C1 segment of cervical spinal cord (tissue), 14 donors: ENCODE data around the gene AHSP.
"Not testable (repeated sequence)": the region's sequence is repeated elsewhere in the genome, so short reads cannot be mapped to it uniquely, and the experiment has no call there.

Experiments used
- DNase-seq, 14 donors: peaks; one replicate each; lab custom pipeline; 2025; lab: John Stamatoyannopoulos, UW

The AHSP gene

GRCh38 chr16:31501226-31501965 is 26.3 kb upstream of the AHSP start:
- no peak for DNase-seq

- no peak for DNase-seq
These were observed 25.7 kb upstream of the AHSP start for GRCh38 chr16:31501966-31502348.

- DNase-seq: no peak
These were observed 24.7 kb upstream of the AHSP start for GRCh38 chr16:31502981-31503380.

- DNase-seq: not testable (repeated sequence)
These were observed 24.1 kb upstream of the AHSP start for GRCh38 chr16:31503555-31503954.

- no peak for DNase-seq
These were observed 23.5 kb upstream of the AHSP start for GRCh38 chr16:31504159-31504558.

DNA sequence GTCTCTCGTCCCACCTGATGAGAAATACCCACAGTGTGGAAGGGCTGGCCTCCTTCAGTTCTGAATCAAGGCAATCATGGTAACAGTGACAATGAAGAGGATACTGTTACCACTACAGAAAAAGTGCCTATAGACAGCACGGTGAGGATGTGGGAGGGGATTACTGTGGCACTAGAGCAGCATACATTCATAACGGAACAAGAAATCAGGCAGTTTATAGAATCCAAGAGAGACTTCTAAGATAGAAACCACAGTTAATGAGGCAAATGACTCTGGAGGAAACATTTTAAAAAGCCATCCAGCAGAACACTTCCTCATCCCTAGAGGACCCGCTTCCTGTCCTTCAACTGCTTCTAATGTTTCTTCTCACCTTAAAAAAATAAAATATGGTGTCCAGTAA is 22.2 kb upstream of the AHSP start:
- DNase-seq: no peak

DNA sequence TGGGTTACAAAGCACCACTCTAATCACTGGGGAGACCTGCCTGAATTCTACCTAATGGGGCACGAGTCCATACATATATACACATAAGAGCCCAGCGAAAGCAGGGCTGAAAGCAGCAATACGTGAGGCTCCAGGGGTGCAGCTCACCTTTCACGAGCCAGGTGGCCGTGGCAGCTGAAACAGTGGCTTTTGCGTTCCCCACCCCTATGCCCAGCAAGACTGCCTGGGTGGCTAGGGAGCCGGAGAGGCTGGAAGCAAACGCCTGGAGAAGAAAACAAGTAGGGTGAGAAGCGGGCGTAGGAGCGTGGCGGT is 20.1 kb upstream of the AHSP start:
- DNase-seq: peak in 1 of 14 donors; percentile 35

DNA sequence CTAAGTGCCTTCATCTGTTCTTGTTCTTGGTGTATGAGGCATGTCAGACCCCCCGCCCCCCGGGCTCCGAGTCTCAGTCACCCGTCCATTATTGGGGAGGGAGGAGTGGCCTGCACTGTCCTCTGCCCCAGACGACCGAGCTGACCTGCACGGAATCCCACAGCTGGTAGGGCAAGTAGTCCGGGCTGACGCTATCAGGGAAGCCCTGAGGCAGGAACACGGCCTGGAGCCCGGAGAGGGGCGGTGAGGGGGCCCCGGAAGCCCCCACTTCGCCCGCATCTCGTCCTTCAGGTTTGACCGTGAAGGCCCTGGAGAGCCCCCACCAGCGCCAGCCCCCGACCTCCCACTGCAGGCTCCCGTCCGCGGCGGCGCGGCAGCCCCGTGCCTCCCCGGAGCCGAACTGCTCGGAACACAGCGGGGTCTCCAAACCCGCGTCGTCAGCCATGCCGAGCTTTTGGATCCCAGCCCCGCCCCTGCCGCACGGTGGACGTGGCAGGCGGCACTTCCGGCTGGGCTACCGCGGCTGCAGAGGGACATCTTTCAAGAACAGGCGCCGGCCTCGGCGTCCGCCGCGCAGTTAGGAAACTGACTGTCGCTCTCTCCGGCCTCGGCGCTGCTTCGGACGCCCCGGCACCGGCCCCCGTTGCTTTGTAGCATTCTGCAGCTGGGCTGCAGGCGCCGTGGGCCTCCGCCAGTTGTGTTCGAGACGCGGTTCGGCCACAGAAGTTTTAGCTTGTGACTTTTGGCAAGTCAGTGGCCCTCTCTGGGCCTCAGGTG is 19.6 kb upstream of the AHSP start, which contains the start of gene RUSF1:
RUSF1 (minus strand) TSS at position 463 of the 777 bp plus-strand sequence; CDS start at position 445, 18 bp downstream.
- DNase-seq: peak; percentile 33 to 94 (median 84)

- peak in 2 of 14 donors; percentile 35 to 44 for DNase-seq
These were observed 18.9 kb upstream of the AHSP start for GRCh38 chr16:31508706-31509195.

DNA sequence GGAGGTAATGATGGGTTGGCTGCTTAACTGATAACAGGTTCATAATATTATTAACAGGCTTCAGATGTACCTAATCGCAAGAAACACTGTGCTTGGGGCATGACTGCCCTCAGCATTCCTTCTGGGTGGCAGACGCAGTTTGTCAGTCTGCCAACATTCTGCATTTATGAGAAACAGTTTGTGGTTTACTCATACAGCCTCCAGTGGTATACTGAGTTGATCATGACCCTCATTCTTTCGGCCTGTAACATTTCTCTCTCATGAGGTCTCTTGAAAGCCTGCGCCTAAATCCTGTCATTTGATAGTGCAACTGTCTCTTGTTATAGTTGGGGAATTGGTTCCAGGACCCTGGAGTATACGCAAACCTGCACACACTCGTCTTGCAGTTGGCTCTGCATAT is 14.6 kb upstream of the AHSP start:
- no peak for DNase-seq

DNA sequence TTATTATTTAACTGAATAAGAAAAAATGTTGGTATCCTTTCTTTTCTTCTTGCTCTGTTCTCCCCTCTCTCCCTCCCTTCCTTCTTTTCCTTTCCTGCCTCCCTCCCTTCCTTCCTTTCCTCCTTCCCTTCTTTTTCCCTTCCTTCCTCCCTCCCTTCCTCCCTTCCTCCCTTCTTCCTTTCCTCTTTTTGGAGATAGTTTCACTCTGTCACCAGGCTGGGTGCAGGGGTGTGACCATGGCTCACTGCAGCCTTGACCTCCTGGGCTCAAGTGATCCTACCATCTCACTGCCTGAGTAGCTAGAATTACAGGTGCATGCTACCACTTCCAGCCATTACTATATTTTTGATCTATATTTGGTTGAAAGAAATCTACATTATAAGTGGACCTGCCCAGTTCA is 13.8 kb upstream of the AHSP start:
- DNase-seq: no peak

GRCh38 chr16:31517800-31518402 is 9.8 kb upstream of the AHSP start:
- DNase-seq: no peak

GRCh38 chr16:31519759-31520431 is 7.8 kb upstream of the AHSP start:
- DNase-seq: no peak

GRCh38 chr16:31521368-31521767 is 6.3 kb upstream of the AHSP start:
- DNase-seq: no peak

DNA sequence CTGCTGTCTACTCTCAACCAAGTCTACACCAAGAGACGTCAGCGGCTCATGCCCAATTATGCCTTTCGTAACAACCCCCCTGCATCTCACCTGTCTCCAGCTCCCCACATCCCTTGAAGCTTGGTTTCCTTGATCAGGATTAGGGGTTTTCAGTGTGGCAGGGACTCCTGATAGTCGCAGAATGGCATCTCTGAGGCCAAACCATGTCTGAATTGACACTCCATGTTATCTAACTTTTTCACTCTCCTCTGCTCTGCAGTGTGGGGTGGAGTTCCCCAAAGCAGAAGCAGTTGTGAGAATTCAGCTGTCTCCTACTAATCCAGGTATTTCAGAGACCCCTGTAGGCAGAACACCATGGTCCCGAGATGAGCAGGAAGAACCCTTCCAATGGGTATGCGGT is 5.6 kb upstream of the AHSP start:
- DNase-seq: no peak

GRCh38 chr16:31523768-31524167 is 3.9 kb upstream of the AHSP start:
- DNase-seq: not testable (repeated sequence)

GRCh38 chr16:31525113-31525512 is 2.6 kb upstream of the AHSP start:
- DNase-seq: no peak

- no peak for DNase-seq
These were observed 915 bp downstream of the AHSP start for GRCh38 chr16:31528523-31529107.

DNA sequence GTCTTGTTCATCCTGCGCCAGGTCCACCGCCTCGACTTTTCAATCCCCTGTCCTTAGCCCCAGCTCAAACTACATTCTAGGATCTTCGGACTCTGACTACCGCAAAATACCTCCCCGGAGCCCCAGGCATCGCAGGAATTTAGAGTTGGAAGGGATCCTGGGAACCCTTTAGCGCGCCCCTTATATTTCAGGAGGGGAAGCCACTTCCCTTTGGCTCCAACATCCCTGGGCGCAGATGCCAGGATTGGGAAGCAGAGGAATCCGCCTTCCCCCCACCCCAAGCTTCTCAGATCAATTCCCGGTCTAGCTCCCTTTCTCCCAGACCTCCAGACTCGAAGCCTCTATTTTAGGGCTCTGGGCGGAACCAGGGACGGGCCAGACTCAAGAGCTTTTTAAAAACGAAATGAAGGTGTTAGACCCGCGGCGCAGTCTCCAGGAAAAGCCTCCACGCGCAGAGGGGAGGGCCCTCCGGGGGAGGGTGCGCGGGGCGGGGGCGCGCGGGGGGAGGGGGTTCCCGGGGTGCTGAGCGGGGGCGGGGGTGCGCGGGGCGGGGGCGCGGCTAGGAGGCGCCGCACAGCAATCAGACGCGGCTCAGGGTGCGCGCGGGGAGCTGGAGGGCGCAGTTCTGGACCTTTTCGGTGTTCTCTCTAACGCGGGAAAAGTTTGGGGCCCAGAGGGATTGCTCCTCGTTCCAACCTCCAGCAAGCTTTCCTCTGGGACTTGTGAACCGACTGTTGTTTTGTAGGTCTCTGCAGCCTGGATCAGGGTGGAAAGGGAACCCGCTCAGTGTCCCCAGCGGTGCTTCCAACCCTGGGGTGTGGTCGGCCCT is 1.6 kb downstream of the AHSP start:
- no peak for DNase-seq

- DNase-seq: no peak
These were observed 2.2 kb downstream of the AHSP start for GRCh38 chr16:31529937-31530312.

DNA sequence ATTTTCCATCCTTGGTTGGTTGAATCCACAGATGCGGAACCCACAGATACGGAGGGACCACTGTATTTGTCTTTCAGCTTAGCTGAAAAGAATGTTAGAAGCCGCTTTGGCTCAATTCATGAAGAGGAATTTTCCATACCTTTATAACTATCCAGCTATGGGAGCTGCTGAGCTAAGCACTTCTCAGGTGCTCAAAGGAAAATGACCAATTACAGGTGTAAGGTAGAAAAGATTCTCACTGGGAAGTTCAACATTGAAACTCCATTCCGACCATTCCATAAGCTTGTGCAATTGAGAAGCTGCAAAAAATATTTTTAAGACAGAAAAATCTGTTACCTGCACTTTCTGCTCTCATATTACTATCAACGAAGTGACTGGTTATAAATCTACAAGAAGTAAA is 2.7 kb downstream of the AHSP start:
- DNase-seq: no peak
